ENCODE data around the gene PLEKHG4B.

GRCh38 chr5:149745-150485, 57.9 kb downstream of the PLEKHG4B start:
- TF ChIP-seq CTCF (IDR thresholded peaks at IDR 0.05; ENCODE audit: low read length) (no peak), EZH2 (optimal IDR thresholded peaks at IDR 0.05; ENCODE audit: low read depth, low read length) (no peak)

Data from MM.1S (cell line).